HFF-Myc (cell line): ENCODE results near the gene PANX2.
"Not testable (repeated sequence)": the region's sequence is repeated elsewhere in the genome, so short reads cannot be mapped to it uniquely, and the experiment has no call there.

Experiments
- DNase-seq: peaks from one replicate; pipeline ENCODE4 v3.0.0-alpha.2; 2011; ENCODE audit warnings: low read depth; ENCODE audit errors: extremely low read depth
- H3K4me3 ChIP-seq: replicated peaks from 2 replicates; pipeline ENCODE4 v1.5.1; 2011; ENCODE audit warnings: low read depth, mild to moderate bottlenecking, control low read depth, low read length
- TF ChIP-seq, protein P1 (sequence below): IDR thresholded peaks from 2 replicates; pipeline ENCODE4 v1.5.1; 2012; ENCODE audit warnings: mild to moderate bottlenecking, low read depth, low read length, control low read depth; ENCODE audit errors: missing control alignments

The PANX2 gene

DNA sequence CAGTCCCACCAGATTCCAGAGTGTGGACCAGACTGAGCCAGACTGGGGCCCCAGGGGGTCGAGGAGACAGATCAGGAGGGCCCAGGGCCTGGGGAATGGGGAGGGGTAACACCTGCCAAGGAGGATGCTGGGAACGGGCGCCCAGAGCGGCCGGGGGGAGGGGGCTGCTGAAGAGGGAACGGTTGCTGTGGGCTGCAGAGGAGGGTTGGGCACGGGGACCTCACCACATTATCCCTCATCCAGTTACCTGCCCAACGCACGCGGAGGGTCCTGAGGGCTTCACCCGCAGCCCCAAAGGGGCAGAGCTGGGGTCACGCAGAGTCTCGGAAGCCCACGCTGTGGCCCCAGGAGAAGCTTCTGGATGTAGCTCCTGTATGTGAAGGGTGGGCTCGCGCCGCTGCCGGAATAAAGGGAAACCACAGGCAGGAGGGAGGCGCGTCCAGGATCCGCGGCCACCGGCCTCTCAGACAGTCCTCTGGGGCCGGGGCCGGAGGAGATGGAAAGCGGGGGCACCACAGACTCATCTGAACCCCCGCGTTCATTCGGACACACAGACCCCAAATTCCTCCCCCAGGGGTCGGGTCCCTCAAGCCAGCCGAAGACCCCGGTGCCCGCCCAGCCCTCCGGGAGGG is 29.4 kb downstream of the PANX2 start:
- DNase-seq: no peak
- TF ChIP-seq, protein P1, sequence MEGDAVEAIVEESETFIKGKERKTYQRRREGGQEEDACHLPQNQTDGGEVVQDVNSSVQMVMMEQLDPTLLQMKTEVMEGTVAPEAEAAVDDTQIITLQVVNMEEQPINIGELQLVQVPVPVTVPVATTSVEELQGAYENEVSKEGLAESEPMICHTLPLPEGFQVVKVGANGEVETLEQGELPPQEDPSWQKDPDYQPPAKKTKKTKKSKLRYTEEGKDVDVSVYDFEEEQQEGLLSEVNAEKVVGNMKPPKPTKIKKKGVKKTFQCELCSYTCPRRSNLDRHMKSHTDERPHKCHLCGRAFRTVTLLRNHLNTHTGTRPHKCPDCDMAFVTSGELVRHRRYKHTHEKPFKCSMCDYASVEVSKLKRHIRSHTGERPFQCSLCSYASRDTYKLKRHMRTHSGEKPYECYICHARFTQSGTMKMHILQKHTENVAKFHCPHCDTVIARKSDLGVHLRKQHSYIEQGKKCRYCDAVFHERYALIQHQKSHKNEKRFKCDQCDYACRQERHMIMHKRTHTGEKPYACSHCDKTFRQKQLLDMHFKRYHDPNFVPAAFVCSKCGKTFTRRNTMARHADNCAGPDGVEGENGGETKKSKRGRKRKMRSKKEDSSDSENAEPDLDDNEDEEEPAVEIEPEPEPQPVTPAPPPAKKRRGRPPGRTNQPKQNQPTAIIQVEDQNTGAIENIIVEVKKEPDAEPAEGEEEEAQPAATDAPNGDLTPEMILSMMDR: no peak
- peak overlapping the region; percentile 65 for H3K4me3 ChIP-seq

DNA sequence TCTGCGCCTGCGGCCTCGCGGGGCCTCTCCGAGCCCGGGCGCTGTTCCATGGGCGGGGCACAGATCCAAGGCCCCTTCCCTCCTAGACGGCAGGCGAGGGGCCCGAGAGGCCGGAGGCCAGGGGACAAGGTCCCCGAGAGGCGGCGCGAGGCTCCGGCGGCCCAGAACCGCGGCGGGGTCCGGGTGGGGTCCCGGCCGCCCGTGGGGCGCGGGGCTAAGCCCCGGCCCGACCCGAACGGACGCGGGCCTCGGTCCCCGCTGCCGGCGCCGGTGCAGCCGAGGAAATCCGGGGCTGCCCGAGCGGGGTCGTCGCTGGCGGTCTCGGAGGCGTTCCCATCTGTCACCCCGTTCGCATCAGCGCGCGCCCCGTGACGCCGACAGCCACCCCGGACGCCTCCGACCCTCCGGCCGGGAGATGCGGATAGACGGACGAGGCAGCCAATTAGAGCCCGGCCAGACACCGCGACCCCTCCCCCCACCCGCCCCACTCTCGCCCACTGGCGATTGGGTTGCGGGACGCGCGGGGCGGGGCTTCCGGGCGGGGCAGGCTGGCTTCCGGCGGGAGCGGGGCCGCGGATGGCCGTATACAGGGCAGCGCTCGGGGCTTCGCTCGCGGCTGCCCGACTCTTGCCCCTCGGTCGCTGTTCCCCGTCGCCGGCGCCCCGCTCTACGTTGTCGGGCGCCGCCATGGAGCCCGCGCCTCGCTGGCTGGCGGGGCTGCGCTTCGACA is 30.1 kb downstream of the PANX2 start, which contains the start of gene SELENOO:
SELENOO (plus strand) TSS at position 551 of the 730 bp plus-strand sequence; CDS start at position 577, 26 bp downstream.
- TF ChIP-seq, protein P1: no peak
- DNase-seq: peak; percentile 45
- peak within 1 kb of the TSS; percentile 65 for H3K4me3 ChIP-seq

DNA sequence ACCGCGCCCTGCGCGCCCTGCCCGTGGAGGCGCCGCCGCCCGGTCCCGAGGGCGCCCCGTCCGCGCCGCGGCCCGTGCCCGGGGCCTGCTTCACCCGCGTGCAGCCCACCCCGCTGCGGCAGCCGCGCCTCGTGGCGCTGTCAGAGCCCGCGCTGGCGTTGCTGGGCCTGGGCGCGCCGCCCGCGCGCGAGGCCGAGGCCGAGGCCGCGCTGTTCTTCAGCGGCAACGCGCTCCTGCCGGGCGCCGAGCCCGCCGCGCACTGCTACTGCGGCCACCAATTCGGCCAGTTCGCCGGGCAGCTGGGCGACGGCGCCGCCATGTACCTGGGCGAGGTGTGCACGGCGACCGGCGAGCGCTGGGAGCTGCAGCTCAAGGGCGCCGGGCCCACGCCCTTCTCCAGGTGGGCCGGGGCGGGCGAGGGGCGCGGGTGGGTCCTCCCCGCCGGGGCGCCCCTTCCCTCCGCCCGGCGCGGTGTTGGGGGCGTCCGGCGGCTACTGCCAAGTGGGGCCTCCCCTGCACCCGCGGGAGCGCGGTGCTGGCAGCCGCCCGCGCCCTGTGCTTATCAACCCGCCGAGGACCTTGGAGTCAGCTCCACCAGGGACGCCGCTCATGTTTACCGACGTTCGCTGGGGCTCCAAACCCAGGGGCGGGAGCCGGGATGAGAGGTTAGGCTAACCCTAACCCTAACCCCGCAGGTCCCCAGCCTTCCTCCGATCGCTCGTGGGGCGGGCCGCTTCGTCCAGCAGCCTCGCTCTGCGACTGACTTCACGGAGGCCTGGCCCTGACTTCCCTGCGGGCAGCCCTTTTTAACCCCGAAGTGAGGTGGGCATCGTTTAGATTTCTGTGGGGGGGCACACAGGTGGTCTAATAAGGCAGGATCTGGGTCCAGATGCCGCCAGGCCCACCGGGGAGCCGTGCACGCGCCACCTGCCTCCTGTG is 30.9 kb downstream of the PANX2 start:
- no peak for DNase-seq
- TF ChIP-seq, protein P1: no peak
- peak overlapping the region; percentile 65 for H3K4me3 ChIP-seq

DNA sequence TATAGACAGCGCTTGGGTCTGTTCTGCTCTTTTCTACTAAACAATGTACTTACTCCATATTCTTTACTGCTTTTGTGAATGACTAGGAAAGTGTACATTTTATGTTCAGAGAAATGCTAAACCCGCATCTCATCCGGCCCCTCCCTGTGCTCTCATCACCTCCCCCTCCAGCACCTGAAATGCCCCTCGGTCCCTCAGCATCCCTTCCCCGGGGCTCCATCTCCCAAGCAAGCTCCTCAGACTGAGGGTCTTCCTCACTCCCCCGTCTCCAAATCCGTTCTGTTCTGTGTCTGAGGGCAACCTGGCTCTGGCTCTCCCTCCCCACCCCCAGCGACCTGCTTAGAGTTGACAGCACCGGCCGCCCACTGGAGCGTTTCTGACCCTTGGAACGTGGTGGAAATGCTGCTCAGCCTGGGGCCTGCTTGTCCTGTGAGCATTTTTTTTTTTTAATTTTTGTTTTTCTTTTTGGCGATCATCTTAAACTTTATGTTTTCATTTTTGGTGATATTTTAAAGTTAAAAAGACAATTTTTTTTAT is 31.7 kb downstream of the PANX2 start:
- DNase-seq: no peak
- H3K4me3 ChIP-seq: peak overlapping the region; percentile 65
- TF ChIP-seq, protein P1: no peak

DNA sequence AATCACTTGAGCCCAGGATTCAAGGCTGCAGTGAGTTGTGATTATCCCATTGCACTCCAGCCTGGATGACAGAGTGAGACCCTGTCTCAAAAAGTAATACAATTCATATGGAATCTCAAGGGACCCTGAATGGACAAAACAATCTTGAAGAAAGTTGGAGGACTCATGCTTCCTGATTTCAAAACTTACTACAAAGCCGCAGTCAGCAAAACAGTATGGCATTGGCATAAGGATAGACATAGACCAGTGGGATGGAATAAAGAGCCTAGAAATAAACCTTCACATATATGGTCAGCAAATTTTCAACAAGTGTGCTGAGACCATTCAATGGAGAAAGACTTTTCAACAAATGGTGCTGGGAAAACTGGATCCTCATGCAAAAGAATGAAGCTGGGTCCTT is 32.8 kb downstream of the PANX2 start:
- DNase-seq: no peak
- H3K4me3 ChIP-seq: no peak overlapping the region
- TF ChIP-seq, protein P1: no peak

DNA sequence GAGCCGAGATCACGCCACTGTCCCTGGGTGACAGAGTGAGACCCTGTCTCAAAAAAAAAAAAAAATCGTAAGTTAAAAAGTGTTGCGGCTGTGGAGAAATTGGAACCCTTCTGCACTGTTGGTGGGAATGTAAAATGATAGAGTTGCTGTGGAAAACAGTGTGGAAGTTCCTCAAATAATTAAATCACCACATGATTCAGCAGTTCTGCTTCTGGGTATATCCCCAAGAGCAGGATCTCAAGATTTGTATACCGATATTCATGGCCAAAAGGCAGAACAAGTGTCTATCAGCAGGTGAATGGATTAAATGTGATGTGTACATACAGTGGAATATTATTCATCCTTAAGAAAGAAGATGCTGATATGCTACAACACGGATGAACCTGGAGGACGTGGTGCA is 34.0 kb downstream of the PANX2 start:
- no peak overlapping the region for H3K4me3 ChIP-seq
- DNase-seq: no peak
- TF ChIP-seq, protein P1: no peak

DNA sequence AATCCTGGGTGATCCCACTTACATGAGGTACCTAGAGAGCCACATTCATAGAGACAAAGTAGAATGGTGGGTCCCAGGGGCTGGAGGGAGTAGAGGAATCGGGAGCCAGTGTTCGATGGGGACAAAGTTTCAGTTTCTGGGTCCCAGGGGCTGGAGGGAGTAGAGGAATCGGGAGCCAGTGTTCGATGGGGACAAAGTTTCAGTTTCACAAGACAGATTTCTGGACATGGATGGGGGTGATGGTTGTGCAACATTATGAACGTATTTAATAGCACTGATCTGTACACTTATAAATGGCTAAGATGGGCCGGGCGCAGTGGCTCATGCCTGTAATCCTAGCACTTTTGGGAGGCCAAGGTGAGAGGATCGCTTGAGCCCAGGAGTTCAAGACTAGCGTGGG is 34.5 kb downstream of the PANX2 start:
- not testable (repeated sequence) for DNase-seq, H3K4me3 ChIP-seq
